ENCODE measurements around the gene NUAK2.

- TF ChIP-seq ZNF274 (IDR thresholded peaks at IDR 0.05; ENCODE audit: low read depth, low read length) (no peak), YY1 (IDR thresholded peaks at IDR 0.05; ENCODE audit: insufficient read depth, insufficient read length) (no peak)
Observed at GRCh38 chr1:205339717-205340116, 18.2 kb upstream of the NUAK2 start.

All from NT2/D1 (cell line).